HL-60 (cell line): Measurements from ENCODE around the gene KRT3.

ENCODE experiments used
- CTCF ChIP-seq: IDR thresholded peaks from one replicate; pipeline ENCODE4 v1.5.1; 2011; ENCODE audit warnings: low read length, control low read depth, inconsistent platforms; ENCODE audit not compliant: insufficient read depth
- GABPA ChIP-seq: IDR thresholded peaks from 2 replicates; pipeline ENCODE4 v1.6.1; 2012; ENCODE audit warnings: low read depth
- POLR2AphosphoS5 ChIP-seq: IDR thresholded peaks from 2 replicates; pipeline ENCODE4 v1.6.1; 2012; ENCODE audit warnings: low read depth
- REST ChIP-seq: IDR thresholded peaks from 2 replicates; pipeline ENCODE4 v1.6.1; 2012; ENCODE audit warnings: low read depth; ENCODE audit not compliant: insufficient replicate concordance
- SPI1 ChIP-seq: IDR thresholded peaks from 2 replicates; pipeline ENCODE4 v1.6.1; 2012; ENCODE audit warnings: low read depth, mild to moderate bottlenecking, borderline replicate concordance

GRCh38 chr12:52811191-52812072, 15.5 kb upstream of the KRT3 start:
- TF ChIP-seq REST (no peak), POLR2AphosphoS5 (no peak), CTCF (no peak), GABPA (no peak), SPI1 (no peak)
